Ovary (tissue), 3 donors: Measurements from ENCODE around the gene CASP9.
"Not testable (repeated sequence)": the region's sequence is repeated elsewhere in the genome, so short reads cannot be mapped to it uniquely, and the experiment has no call there.

Source experiments
- CTCF ChIP-seq, 3 donors: fragments of 450-650 bp in 2 of 3; fragments of 200-600 bp in 1 of 3; IDR thresholded peaks; one replicate each; pipeline versions ENCODE4 v1.5.1 to v1.8.0; 2016 to 2022; ENCODE audit warnings: antibody characterized with exemption in 3 of 3, mild to moderate bottlenecking in 1 of 3
- EP300 ChIP-seq: sonication (generic); formaldehyde crosslinking; IDR thresholded peaks from one replicate; pipeline ENCODE4 v1.6.1; 2017; ENCODE audit warnings: antibody characterized with exemption
- POLR2A ChIP-seq: fragments of 450-650 bp; IDR thresholded peaks from one replicate; pipeline ENCODE4 v1.6.1; 2017; ENCODE audit warnings: antibody characterized with exemption, mild to moderate bottlenecking, moderate library complexity
- donor health status: DM: no; HTN: no; CAD: no.

- not testable (repeated sequence) for TF ChIP-seq CTCF (IDR thresholded peaks at IDR 0.05); POLR2A; EP300
Observed at GRCh38 chr1:15471067-15471466, 52.9 kb downstream of the CASP9 start.
